ENCODE data around the gene ACACB.

ACACB gene

DNA sequence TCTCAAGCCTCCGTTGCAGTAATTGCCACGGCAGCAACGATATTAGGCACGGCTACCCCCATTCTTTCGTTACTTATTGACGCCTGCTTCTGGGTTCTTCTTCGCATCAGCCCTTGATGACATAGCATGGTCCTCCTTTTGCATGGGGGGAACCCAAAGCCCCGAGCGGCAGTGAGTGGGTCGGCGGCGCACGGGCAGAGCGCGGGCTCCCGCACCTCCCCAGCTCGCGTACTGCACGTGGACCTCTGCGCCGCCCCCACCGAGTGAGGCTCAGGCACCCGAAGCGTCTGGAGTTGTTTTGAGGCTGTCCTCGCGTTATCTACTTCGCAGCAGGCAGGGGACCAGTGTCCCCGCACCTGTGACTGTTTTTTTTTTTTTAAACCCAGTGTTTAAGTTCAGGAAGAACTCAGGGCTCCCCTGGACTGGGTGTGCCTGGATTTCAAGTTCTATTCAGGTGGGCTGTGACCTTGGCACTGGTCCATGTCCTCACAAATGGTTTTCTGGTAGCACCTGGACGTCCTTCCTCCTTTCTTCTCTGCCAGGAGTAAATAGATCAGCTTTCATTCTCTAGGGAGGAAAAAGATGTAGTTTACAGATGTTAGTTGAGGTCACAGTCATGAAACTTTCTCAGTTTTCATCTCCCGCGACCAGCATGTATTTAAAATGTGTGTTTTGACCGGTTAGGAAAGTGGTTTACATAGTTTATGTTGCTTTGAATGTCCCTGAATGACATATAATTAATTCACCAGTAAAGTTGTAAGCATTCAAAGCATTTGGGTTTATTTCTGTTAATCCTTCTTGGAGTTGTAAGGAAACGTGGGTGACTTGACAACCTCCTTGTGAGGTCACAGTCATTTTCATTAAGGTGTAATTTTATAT is 194.1 kb downstream of the ACACB start:
- peak; percentile 76 for DNase-seq

Data from retina (tissue), 1 donor.